H9 (cell line): ENCODE results near the gene PDPK1. TPM values are rescaled to one million over a fixed set of nuclear protein-coding genes. Genes with fewer than 3 reads are reported as not detected.

ENCODE experiments used
- DNase-seq: peaks from one replicate; pipeline ENCODE4 v3.0.0-alpha.2; 2017
- H2AFZ ChIP-seq: one replicate; pipeline ENCODE4 v1.6.1; 2013; ENCODE audit warnings: mild to moderate bottlenecking, low read length, control low read depth, moderate library complexity
- H2AK5ac ChIP-seq: 2 replicates; pipeline ENCODE4 v1.6.1; 2013; ENCODE audit warnings: low read length, control low read depth, mixed read lengths; ENCODE audit not compliant: insufficient read length
- H2BK120ac ChIP-seq: one replicate; pipeline ENCODE4 v1.6.1; 2013; ENCODE audit warnings: low read depth, mild to moderate bottlenecking, low read length, control low read depth, inconsistent platforms; ENCODE audit not compliant: poor library complexity, severe bottlenecking
- H2BK12ac ChIP-seq: 2 replicates; pipeline ENCODE4 v1.6.1; 2013; ENCODE audit warnings: low read length, control low read depth, mixed read lengths, low read depth; ENCODE audit not compliant: insufficient read length
- H2BK15ac ChIP-seq: 2 replicates; pipeline ENCODE4 v1.6.1; 2013; ENCODE audit warnings: low read depth, low read length, control low read depth
- H2BK20ac ChIP-seq: one replicate; pipeline ENCODE4 v1.6.1; 2013; ENCODE audit warnings: low read depth, mild to moderate bottlenecking, low read length, control low read depth, inconsistent platforms; ENCODE audit not compliant: poor library complexity, severe bottlenecking
- H2BK5ac ChIP-seq: 2 replicates; pipeline ENCODE4 v1.6.1; 2013; ENCODE audit warnings: low read length, control low read depth, mixed read lengths; ENCODE audit not compliant: insufficient read length
- H3K14ac ChIP-seq: 2 replicates; pipeline ENCODE4 v1.6.1; 2013; ENCODE audit warnings: low read length, control low read depth; ENCODE audit not compliant: insufficient read depth
- H3K18ac ChIP-seq: 2 replicates; pipeline ENCODE4 v1.6.1; 2013; ENCODE audit warnings: low read depth, mild to moderate bottlenecking, mixed read lengths, low read length, control low read depth; ENCODE audit not compliant: insufficient read length
- H3K23ac ChIP-seq: 2 replicates; pipeline ENCODE4 v1.6.1; 2013; ENCODE audit warnings: low read length, control low read depth, mixed read lengths, low read depth; ENCODE audit not compliant: insufficient read length
- H3K23me2 ChIP-seq: 2 replicates; pipeline ENCODE4 v1.6.1; 2013; ENCODE audit warnings: low read depth, mild to moderate bottlenecking, mixed read lengths, low read length, control low read depth; ENCODE audit not compliant: insufficient read length, poor library complexity, severe bottlenecking
- H3K27ac ChIP-seq: 2 replicates; pipeline ENCODE4 v1.5.1; 2013; ENCODE audit warnings: low read length, control low read depth, mixed read lengths, low read depth; ENCODE audit not compliant: insufficient read length
- H3K27me3 ChIP-seq: 2 replicates; pipeline ENCODE4 v1.6.1; 2013; ENCODE audit warnings: low read length, control low read depth, inconsistent platforms; ENCODE audit not compliant: insufficient read depth
- H3K4ac ChIP-seq: 2 replicates; pipeline ENCODE4 v1.6.1; 2013; ENCODE audit warnings: low read depth, mild to moderate bottlenecking, control low read depth, inconsistent platforms, low read length, moderate library complexity
- H3K4me1 ChIP-seq: 2 replicates; pipeline ENCODE4 v1.6.1; 2013; ENCODE audit warnings: low read length, control low read depth, inconsistent platforms; ENCODE audit not compliant: insufficient read depth
- H3K4me2 ChIP-seq: 2 replicates; pipeline ENCODE4 v1.6.1; 2013; ENCODE audit warnings: low read length, control low read depth, mixed read lengths; ENCODE audit not compliant: insufficient read length, insufficient read depth
- H3K56ac ChIP-seq: 2 replicates; pipeline ENCODE4 v1.6.1; 2013; ENCODE audit warnings: low read depth, mild to moderate bottlenecking, mixed read lengths, low read length, control low read depth; ENCODE audit not compliant: insufficient read length
- H3K79me1 ChIP-seq: 2 replicates; pipeline ENCODE4 v1.6.1; 2013; ENCODE audit warnings: low read depth, mild to moderate bottlenecking, moderate library complexity, low read length, control low read depth, inconsistent platforms; ENCODE audit not compliant: insufficient read depth, poor library complexity, severe bottlenecking
- H3K79me2 ChIP-seq: 2 replicates; pipeline ENCODE4 v1.6.1; 2013; ENCODE audit warnings: low read length, control low read depth, inconsistent platforms; ENCODE audit not compliant: insufficient read depth
- H3K9ac ChIP-seq: 2 replicates; pipeline ENCODE4 v1.6.1; 2013; ENCODE audit warnings: low read length, control low read depth, mixed read lengths; ENCODE audit not compliant: insufficient read length; ENCODE audit errors: extremely low read depth
- H3K9me3 ChIP-seq: one replicate; pipeline ENCODE4 v1.6.1; 2013; ENCODE audit warnings: low read depth, low read length, inconsistent platforms; ENCODE audit not compliant: control insufficient read depth
- H3T11ph ChIP-seq: one replicate; pipeline ENCODE4 v1.6.1; 2013; ENCODE audit warnings: mild to moderate bottlenecking, low read length, control low read depth, inconsistent platforms
- H4K20me1 ChIP-seq: one replicate; pipeline ENCODE4 v1.6.1; 2013; ENCODE audit not compliant: control insufficient read depth, insufficient read length, insufficient read depth
- H4K5ac ChIP-seq: 2 replicates; pipeline ENCODE4 v1.6.1; 2013; ENCODE audit warnings: low read depth, mild to moderate bottlenecking, mixed read lengths, low read length, control low read depth; ENCODE audit not compliant: insufficient read length
- H4K8ac ChIP-seq: replicated peaks from 2 replicates; pipeline ENCODE4 v1.6.1; 2013; ENCODE audit warnings: low read length, control low read depth, mixed read lengths, low read depth; ENCODE audit not compliant: insufficient read length
- H4K91ac ChIP-seq: 2 replicates; pipeline ENCODE4 v1.6.1; 2013; ENCODE audit warnings: low read depth, mild to moderate bottlenecking, moderate library complexity, mixed read lengths, low read length, control low read depth; ENCODE audit not compliant: insufficient read length
- H3K27ac Mint-ChIP-seq, 3 experiments: 2 replicates in 2 of 3; 3 replicates in 1 of 3; pipeline ENCODE4 v1.8.0; 2020 to 2021; ENCODE audit warnings: mixed read lengths in 3 of 3, mild to moderate bottlenecking in 1 of 3, moderate library complexity in 1 of 3
- H3K27me3 Mint-ChIP-seq: 2 replicates; pipeline ENCODE4 v1.8.0; 2021; ENCODE audit warnings: low read depth, mild to moderate bottlenecking, moderate library complexity, mixed read lengths
- H3K36me3 Mint-ChIP-seq, 3 experiments: 2 replicates in 2 of 3; 3 replicates in 1 of 3; pipeline ENCODE4 v1.8.0; 2020 to 2021; ENCODE audit warnings: low read depth in 3 of 3, mixed read lengths in 3 of 3; ENCODE audit not compliant: insufficient read depth in 1 of 3
- H3K4me1 Mint-ChIP-seq, 2 experiments: 2 replicates each; pipeline ENCODE4 v1.8.0; 2020; ENCODE audit warnings: mixed read lengths in 2 of 2
- H3K4me3 Mint-ChIP-seq, 2 experiments: 2 replicates in 1 of 2; 3 replicates in 1 of 2; pipeline ENCODE4 v1.8.0; 2020 to 2021; ENCODE audit warnings: mild to moderate bottlenecking in 2 of 2, mixed read lengths in 2 of 2, moderate library complexity in 1 of 2
- H3K9me3 Mint-ChIP-seq, 2 experiments: 2 replicates in 1 of 2; 3 replicates in 1 of 2; pipeline ENCODE4 v1.8.0; 2020; ENCODE audit warnings: mild to moderate bottlenecking in 2 of 2, mixed read lengths in 2 of 2, moderate library complexity in 1 of 2
- WGBS: extraction: QIAGEN DNeasy Blood & Tissue Kit; methylation state at CpG from one replicate; pipeline ENCODE4 v1.1.7; 2013; ENCODE audit warnings: missing lambda C conversion rate, low lambda C conversion rate, mixed read lengths; ENCODE audit not compliant: insufficient read length; ENCODE audit errors: extremely low coverage; 5-methylcytosine and 5-hydroxymethylcytosine counted together
- total RNA-seq: library from RNA; stranded (reverse); gene quantifications from 2 replicates; pipeline ENCODE4 v1.2.1, GENCODE V29; 2021
- TF ChIP-seq, protein P1 (sequence below): fragments of 200-600 bp; sonication (generic); conservative IDR thresholded peaks from 3 replicates; pipeline ENCODE4 v1.8.0; 2021; ENCODE audit warnings: antibody characterized with exemption, mild to moderate bottlenecking

The PDPK1 gene
- total RNA-seq, 1 experiment from 2014 or later, result 32.8 TPM

DNA sequence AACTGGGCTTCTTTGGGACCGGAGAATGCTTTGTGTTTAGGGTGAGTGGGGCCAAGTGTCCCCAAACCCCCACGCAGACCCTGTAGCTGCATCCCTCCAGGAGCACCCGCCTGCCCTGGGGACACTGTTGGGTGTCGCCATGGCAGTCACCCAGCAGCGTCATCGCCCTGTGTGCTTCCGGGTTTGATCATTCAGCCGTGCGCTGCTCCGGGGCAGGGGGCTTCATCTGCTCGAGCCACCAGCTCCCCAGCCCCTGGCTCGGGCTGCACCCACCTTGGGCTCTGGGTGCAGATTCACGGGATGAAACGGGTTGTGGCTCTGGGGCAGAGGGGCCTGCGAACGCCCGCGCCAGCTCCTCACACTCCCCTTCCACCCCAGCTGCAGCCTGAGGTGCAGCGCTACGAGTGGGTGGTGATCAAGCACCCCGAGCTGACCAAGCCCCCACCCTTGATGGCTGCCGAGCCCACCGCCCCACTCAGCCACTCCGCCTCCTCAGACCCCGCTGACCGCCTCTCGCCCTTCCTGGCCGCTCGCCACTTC is 37.9 kb upstream of the PDPK1 start:
- WGBS, result no CpG with 5 or more reads among the region's 29 CpGs

More for the DNA sequence above, 37.9 kb upstream of the PDPK1 start:
- Mint-ChIP-seq H3K36me3 (peaks cover 0 to 18% (median 4%) of the 10 kb centered on the region in 3 experiments; a peak in 4 of 7 replicates), H3K27me3 (no peaks in the 10 kb centered on the region), H3K4me1 (peaks cover 3 to 5% of the 10 kb centered on the region in 2 experiments), H3K4me3 (no peak overlapping the region), H3K27ac (no peak overlapping the region), H3K9me3 (no peaks in the 10 kb centered on the region)
- H4K91ac ChIP-seq, result no peak overlapping the region
- no peaks in the 10 kb centered on the region for H3K9me3 ChIP-seq
- H3K9ac ChIP-seq, result no peak overlapping the region
- H4K5ac ChIP-seq, result no peak overlapping the region
- H3K79me1 ChIP-seq, result no peaks in the 10 kb centered on the region
- H2BK5ac ChIP-seq, result no peak overlapping the region
- H3K4ac ChIP-seq, result no peak overlapping the region
- H2BK15ac ChIP-seq, result no peak overlapping the region
- no peak overlapping the region for H2BK120ac ChIP-seq
- DNase-seq, result no peak
- H3K18ac ChIP-seq, result no peak overlapping the region
- TF ChIP-seq, protein P1, sequence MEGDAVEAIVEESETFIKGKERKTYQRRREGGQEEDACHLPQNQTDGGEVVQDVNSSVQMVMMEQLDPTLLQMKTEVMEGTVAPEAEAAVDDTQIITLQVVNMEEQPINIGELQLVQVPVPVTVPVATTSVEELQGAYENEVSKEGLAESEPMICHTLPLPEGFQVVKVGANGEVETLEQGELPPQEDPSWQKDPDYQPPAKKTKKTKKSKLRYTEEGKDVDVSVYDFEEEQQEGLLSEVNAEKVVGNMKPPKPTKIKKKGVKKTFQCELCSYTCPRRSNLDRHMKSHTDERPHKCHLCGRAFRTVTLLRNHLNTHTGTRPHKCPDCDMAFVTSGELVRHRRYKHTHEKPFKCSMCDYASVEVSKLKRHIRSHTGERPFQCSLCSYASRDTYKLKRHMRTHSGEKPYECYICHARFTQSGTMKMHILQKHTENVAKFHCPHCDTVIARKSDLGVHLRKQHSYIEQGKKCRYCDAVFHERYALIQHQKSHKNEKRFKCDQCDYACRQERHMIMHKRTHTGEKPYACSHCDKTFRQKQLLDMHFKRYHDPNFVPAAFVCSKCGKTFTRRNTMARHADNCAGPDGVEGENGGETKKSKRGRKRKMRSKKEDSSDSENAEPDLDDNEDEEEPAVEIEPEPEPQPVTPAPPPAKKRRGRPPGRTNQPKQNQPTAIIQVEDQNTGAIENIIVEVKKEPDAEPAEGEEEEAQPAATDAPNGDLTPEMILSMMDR, result no peak
- no peak overlapping the region for H2AFZ ChIP-seq
- H3K23me2 ChIP-seq, result peaks cover 3% of the 10 kb centered on the region
- no peak overlapping the region for H3K56ac ChIP-seq
- H3K79me2 ChIP-seq, result no peaks in the 10 kb centered on the region
- no peak overlapping the region for H3K27ac ChIP-seq
- H2BK12ac ChIP-seq, result no peak overlapping the region
- no peak overlapping the region for H3T11ph ChIP-seq
- no peak overlapping the region for H2AK5ac ChIP-seq
- H3K4me1 ChIP-seq, result no peaks in the 10 kb centered on the region
- H3K14ac ChIP-seq, result no peak overlapping the region
- H3K27me3 ChIP-seq, result no peaks in the 10 kb centered on the region
- H4K20me1 ChIP-seq, result no peaks in the 10 kb centered on the region
- no peak overlapping the region for H3K23ac ChIP-seq
- no peak overlapping the region for H4K8ac ChIP-seq
- no peak overlapping the region for H2BK20ac ChIP-seq
- H3K4me2 ChIP-seq, result no peak overlapping the region
